Astrocyte of the spinal cord (primary cell): ENCODE data around the gene ACSF3.
A peak's percentile ranks its signal among the peaks of the same experiment; 100 is the strongest.

Source experiments
- DNase-seq: peaks from one replicate; pipeline ENCODE4 v3.0.0; 2011; ENCODE audit warnings: low read depth, low spot score
- H3K4me3 ChIP-seq: 2 replicates; pipeline ENCODE4 v1.5.1; 2011; ENCODE audit warnings: low read depth, mild to moderate bottlenecking, low read length, moderate library complexity
- in situ Hi-C: cut with HindIII; loops from 2 replicates; pipeline ENCODE4 v1.10.0; 2017; ENCODE audit warnings: low sequenced_read_pairs
- TF ChIP-seq, protein P1 (sequence below): IDR thresholded peaks from 2 replicates; pipeline ENCODE4 v1.5.1; 2012; ENCODE audit warnings: low read depth, mild to moderate bottlenecking, low read length, inconsistent platforms

ACSF3 gene

GRCh38 chr16:89199241-89200123, 105.8 kb downstream of the ACSF3 start:
- H3K4me3 ChIP-seq = no peak overlapping the region
- DNase-seq = no peak
- TF ChIP-seq, protein P1, sequence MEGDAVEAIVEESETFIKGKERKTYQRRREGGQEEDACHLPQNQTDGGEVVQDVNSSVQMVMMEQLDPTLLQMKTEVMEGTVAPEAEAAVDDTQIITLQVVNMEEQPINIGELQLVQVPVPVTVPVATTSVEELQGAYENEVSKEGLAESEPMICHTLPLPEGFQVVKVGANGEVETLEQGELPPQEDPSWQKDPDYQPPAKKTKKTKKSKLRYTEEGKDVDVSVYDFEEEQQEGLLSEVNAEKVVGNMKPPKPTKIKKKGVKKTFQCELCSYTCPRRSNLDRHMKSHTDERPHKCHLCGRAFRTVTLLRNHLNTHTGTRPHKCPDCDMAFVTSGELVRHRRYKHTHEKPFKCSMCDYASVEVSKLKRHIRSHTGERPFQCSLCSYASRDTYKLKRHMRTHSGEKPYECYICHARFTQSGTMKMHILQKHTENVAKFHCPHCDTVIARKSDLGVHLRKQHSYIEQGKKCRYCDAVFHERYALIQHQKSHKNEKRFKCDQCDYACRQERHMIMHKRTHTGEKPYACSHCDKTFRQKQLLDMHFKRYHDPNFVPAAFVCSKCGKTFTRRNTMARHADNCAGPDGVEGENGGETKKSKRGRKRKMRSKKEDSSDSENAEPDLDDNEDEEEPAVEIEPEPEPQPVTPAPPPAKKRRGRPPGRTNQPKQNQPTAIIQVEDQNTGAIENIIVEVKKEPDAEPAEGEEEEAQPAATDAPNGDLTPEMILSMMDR = no peak
- in situ Hi-C loops = no loop called here

GRCh38 chr16:89200124-89200849, 106.6 kb downstream of the ACSF3 start, which contains the start of gene SLC22A31:
Gene SLC22A31, minus strand, starts transcription at chr16:89200537. Its CDS starts 36 bp downstream, at chr16:89200501.
- H3K4me3 ChIP-seq = no peak within 1 kb of the TSS
- TF ChIP-seq, protein P1 = no peak

DNA sequence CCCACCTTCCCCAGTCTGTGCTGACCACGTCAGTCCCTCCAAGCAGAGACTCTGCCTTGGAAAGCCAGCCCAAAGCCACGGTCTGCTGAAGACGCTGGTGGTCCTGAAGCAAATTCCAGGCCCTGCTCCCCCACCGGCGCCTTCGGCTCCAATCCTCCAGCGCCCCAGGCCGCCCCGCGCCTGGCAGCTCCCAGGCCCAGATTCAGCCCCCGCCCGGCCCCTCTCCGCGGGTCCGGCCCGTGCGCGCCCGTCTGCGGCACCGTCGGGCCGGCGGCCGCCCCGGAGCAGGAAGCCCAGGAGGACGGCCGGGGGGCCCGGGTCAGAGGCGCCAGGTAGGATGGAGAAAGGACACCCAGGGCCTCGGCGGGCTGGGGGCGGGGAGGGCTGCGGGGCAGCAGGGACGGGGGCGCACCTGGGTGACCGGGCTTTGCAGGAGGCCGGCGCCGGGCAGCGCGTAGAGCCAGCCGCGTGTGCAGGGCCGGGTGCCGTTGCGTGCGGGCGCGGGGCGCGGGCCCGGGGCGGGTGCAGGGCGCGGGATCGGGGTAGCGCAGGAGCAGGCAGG, 107.3 kb downstream of the ACSF3 start:
- H3K4me3 ChIP-seq = no peak overlapping the region
- DNase-seq = no peak
- TF ChIP-seq, protein P1 = no peak
- in situ Hi-C loops = no loop called here

More at GRCh38 chr16:89200124-89200849, 106.6 kb downstream of the ACSF3 start, which contains the start of gene SLC22A31:
- no peak for DNase-seq
- in situ Hi-C loops = no loop called here

GRCh38 chr16:89201439-89202377, 108.1 kb downstream of the ACSF3 start:
- TF ChIP-seq, protein P1 = no peak
- DNase-seq = peak; percentile 47
- H3K4me3 ChIP-seq = no peak overlapping the region
- in situ Hi-C loops = no loop called here

- TF ChIP-seq, protein P1 = no peak
- DNase-seq = no peak
- in situ Hi-C loops = no loop called here
- H3K4me3 ChIP-seq = no peak overlapping the region
Observed at GRCh38 chr16:89202422-89203215, 109.0 kb downstream of the ACSF3 start.
